HG03575 (cell line): Measurements from ENCODE around the gene DTX3L.

Source experiments
- ATAC-seq: cut with Tn5 transposase; IDR thresholded peaks from one replicate; pipeline ENCODE4 v1.9.1; 2021; ENCODE audit not compliant: unreplicated experiment, insufficient number of reproducible peaks, low FRiP score; ENCODE audit errors: extremely low read depth

The DTX3L gene

GRCh38 chr3:122564155-122564912, at the start of gene DTX3L, which contains the start of gene PARP9:
Gene DTX3L, plus strand, starts transcription at chr3:122564338. Its CDS starts 89 bp downstream, at chr3:122564427.
Gene PARP9, minus strand, starts transcription at chr3:122564300. Its CDS starts 4,680 bp downstream, at chr3:122559620.
- ATAC-seq = no peak

- ATAC-seq = no peak
Measured at GRCh38 chr3:122515020-122515468, 49.1 kb upstream of the DTX3L start.

- no peak for ATAC-seq
Measured at GRCh38 chr3:122515870-122516269, 48.3 kb upstream of the DTX3L start.

- no peak for ATAC-seq
Measured at GRCh38 chr3:122516846-122517360, 47.2 kb upstream of the DTX3L start.

- ATAC-seq = no peak
Measured at GRCh38 chr3:122519693-122520092, 44.4 kb upstream of the DTX3L start.

GRCh38 chr3:122520861-122521260, 43.3 kb upstream of the DTX3L start:
- ATAC-seq = no peak

GRCh38 chr3:122523317-122523716, 40.8 kb upstream of the DTX3L start:
- ATAC-seq = no peak

- ATAC-seq = no peak
Measured at GRCh38 chr3:122530164-122530563, 34.0 kb upstream of the DTX3L start.

- ATAC-seq = no peak
Measured at GRCh38 chr3:122533480-122533879, 30.7 kb upstream of the DTX3L start.

- ATAC-seq = peak; percentile 92
Measured at GRCh38 chr3:122533931-122534334, 30.2 kb upstream of the DTX3L start.

GRCh38 chr3:122535964-122536631, 28.0 kb upstream of the DTX3L start:
- no peak for ATAC-seq

GRCh38 chr3:122536632-122537001, 27.5 kb upstream of the DTX3L start:
- no peak for ATAC-seq

GRCh38 chr3:122538956-122539490, 25.1 kb upstream of the DTX3L start:
- no peak for ATAC-seq

GRCh38 chr3:122546151-122546550, 18.0 kb upstream of the DTX3L start:
- no peak for ATAC-seq

GRCh38 chr3:122548076-122548475, 16.1 kb upstream of the DTX3L start:
- no peak for ATAC-seq

GRCh38 chr3:122548619-122549018, 15.5 kb upstream of the DTX3L start:
- no peak for ATAC-seq

GRCh38 chr3:122553171-122553570, 11.0 kb upstream of the DTX3L start:
- ATAC-seq = no peak

GRCh38 chr3:122555275-122556071, 8.7 kb upstream of the DTX3L start:
- no peak for ATAC-seq

GRCh38 chr3:122557356-122557755, 6.8 kb upstream of the DTX3L start:
- ATAC-seq = no peak
